NCI-H146 treated with DMSO at 0.1 percent for 48 hours (cell line): ENCODE measurements around the gene GRM8.
A peak's percentile ranks its signal among the peaks of the same experiment; 100 is the strongest.

Source experiments
- DNase-seq: peaks from one replicate; lab custom pipeline; 2025; ENCODE audit not compliant: unreplicated experiment; lab: John Stamatoyannopoulos, UW

The GRM8 gene

DNA sequence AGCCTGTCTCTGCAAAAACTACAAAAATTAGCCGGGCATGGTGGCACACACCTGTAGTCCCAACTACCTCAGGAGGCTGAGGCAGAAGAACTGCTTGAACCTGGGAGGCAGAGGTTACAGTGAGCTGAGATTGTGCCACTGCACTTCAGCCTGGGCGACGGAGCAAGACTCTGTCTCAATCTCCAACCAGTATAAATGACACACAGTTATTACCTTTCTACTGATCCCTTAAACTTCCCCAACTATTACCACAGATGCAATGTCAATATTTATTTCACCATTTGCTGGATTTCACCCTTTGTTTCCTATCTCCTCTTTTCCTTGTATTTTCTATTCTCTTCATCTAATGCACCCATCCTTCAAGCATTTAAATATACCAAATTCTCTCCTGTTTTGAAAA lies 431.8 kb downstream of the GRM8 start:
- no peak for DNase-seq

GRCh38 chr7:126819197-126819484 lies 433.6 kb downstream of the GRM8 start:
- no peak for DNase-seq

DNA sequence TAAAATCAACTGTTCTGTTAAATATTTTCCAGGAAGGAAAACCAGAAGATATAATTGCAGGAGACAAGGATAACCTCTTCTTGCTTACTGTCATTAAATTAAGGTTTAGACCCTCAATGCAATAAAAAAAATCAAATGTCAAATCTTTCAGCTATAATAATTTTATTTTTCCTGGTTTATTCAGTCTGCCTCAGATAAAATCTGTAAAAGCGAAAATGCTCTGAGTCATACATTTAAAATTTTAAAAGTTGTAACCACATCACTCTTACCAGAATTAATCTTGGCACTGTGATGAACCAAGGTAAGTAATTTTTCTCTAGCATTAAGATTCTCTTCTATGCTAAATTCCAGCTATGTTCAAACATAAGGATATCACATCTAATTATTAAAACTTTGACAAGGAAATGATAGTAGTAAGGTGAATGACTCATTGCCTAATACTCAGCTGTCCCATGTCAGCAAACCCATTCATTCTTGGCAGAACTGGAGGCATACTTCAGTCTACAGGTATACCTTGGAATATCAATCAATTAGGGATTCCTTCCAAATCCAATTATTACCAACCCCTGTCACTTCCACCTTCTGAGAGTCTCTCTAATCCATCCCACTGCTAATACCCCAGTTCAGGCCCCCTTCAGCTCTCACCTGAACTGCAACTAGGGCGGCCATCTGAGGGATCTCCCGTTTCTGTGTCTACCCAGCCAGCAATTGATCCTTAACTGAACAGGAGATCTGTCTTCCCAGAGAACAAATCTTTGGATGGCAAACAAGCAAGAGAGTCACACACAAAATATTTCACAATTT lies 434.1 kb downstream of the GRM8 start:
- no peak for DNase-seq

- no peak for DNase-seq
Observed at GRCh38 chr7:126809188-126809587, 443.6 kb downstream of the GRM8 start.

- no peak for DNase-seq
Observed at GRCh38 chr7:126806614-126807013, 446.1 kb downstream of the GRM8 start.

- no peak for DNase-seq
Observed at GRCh38 chr7:126805351-126805750, 447.4 kb downstream of the GRM8 start.

- no peak for DNase-seq
Observed at GRCh38 chr7:126804604-126805003, 448.1 kb downstream of the GRM8 start.

DNA sequence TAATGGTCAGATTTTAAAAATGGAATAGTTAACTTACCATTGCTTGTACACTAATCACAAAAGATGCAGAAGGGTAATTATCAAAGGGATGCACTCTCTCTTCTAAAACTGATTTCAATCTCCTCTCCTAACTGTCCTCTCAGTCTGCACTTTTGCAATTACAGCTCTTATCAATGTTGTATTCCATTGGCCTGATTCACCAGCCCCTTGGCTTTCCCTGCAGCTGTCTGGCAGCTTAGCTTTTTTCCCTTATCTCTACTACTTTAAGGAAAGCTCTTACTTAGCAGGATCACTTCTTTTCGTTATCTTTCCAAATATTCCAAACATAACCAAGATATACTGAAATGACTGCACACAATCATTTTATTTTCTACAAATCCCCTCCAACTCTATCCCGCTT lies 448.8 kb downstream of the GRM8 start:
- DNase-seq: no peak

- peak; percentile 50 for DNase-seq
Observed at GRCh38 chr7:126803060-126803665, 449.6 kb downstream of the GRM8 start.

DNA sequence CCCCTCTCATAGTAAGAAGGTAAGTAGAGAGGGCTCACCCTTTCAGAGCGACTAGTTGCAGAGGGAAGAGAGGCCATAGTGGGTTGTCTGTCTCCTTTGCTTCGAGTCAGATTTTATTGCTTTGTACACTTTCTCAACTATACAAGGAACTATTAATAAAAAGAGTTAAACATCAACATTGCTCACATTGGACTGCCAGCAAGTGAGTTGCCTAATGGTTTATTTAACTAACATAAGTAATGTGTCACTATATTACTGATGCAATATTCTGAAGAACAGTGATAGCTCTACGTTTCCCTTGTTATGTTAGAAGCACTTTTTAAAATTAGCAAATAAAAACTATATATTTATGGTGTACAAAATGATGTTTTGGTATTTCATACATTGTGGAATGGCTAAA lies 451.0 kb downstream of the GRM8 start:
- DNase-seq: no peak

DNA sequence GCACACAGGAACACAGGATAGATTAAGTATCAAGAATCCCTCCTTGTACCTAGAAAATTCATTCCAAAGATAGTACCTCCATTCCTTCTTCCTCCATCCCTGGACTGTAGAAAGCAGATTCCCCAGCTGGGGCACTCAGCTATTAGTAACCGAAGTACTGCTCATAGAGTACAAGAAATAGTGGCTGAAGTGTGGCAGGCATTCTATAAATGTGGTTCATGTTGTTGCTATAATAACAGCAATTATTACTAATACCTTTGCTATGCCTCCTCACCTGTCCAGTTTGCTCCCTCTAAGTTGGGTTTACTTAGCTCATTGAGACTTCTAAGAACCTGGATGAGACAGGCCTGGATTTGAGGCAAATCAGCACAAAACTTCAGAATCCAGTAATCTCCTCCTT lies 453.2 kb downstream of the GRM8 start:
- DNase-seq: no peak

- no peak for DNase-seq
Observed at GRCh38 chr7:126792521-126792920, 460.2 kb downstream of the GRM8 start.

GRCh38 chr7:126791306-126791705 lies 461.4 kb downstream of the GRM8 start:
- DNase-seq: no peak

- no peak for DNase-seq
Observed at GRCh38 chr7:126790763-126791162, 462.0 kb downstream of the GRM8 start.

DNA sequence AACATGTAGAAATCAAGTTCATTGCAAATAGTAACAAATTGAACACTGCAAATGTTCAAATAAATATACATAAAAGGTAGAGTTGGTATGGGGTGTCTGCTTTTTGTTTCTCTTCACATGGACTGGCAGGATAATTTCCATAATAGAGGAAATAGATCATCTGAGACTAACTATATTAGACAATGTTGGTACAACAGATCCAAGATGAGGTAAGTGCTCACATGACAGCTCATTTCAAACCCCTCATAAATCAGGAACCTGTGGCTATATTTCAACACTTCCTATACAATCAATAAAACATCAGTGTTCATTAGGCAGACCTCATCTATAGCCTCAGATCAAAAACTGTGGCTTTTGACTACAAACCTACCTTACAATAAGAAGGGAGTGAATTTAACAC lies 469.1 kb downstream of the GRM8 start:
- no peak for DNase-seq

DNA sequence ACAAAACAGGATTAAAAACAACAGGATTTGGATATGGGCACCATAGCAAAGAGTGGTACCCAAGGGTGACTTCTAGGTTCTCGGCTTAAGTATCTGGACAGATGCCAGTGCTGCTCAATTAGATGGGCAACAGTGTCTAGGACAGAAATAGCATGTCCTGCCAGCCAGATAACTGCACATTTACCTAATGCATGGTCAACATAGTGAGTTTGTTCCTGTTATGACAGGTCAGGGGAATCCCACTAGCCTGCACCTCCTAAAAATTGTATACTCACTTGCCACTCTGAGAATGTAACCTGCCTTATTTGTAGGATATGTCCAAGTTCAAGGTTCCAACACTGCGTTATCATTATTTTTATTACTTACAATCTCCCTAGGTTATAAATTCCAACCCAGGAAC lies 471.7 kb downstream of the GRM8 start:
- DNase-seq: no peak

GRCh38 chr7:126778101-126778500 lies 474.6 kb downstream of the GRM8 start:
- peak; percentile 67 for DNase-seq

DNA sequence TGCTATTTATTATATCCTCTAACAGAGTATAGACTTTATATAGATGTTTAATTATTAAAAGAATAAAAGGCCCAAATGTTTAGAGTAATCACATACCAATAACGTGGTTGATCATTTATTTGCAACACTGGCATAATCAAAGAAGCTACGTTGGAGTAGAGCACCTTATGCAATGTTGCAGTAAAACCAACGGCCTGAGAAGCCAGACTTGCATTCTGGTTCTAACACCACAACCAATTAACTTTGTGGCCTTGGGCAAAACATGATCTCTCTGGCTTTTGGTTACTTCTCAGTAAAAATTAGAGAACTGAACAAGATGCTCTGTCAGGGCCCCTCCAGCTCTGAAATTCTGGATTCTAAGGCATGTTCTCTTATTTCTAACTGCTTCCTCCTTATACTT lies 476.2 kb downstream of the GRM8 start:
- no peak for DNase-seq

- no peak for DNase-seq
Observed at GRCh38 chr7:126774077-126774476, 478.7 kb downstream of the GRM8 start.

GRCh38 chr7:126768836-126769235 lies 483.9 kb downstream of the GRM8 start:
- no peak for DNase-seq

GRCh38 chr7:126760914-126761577 lies 491.7 kb downstream of the GRM8 start:
- no peak for DNase-seq

DNA sequence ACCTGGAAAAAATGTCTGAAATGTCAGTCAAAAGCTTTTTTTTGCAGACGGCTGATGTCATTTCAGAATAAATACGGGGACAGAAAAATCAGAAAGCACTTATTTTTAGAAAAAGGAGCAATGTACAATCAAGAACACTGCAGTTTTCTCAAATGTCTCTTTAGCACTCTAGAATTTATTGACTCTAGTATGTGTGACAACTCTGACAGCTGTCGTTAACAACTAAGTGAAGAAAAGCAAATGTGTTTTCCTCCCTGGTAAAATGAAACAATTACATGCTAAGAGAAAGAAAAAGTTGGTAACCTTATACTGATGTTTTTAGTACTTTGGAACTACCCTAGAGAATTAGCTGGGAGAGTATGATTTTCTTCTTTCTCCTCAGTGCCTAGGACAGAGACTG lies 497.4 kb downstream of the GRM8 start:
- no peak for DNase-seq
